GM12865 (cell line): Measurements from ENCODE around the gene ZNF691.
"Not testable (repeated sequence)": the region's sequence is repeated elsewhere in the genome, so short reads cannot be mapped to it uniquely, and the experiment has no call there.

ENCODE experiments used
- DNase-seq: peaks from one replicate; pipeline ENCODE4 v3.0.0; 2010; ENCODE audit warnings: low read depth
- H3K4me3 ChIP-seq: 2 replicates; pipeline ENCODE4 v1.5.1; 2011; ENCODE audit warnings: mild to moderate bottlenecking, low read depth, low read length, control low read depth
- TF ChIP-seq, protein P1 (sequence below): IDR thresholded peaks from 2 replicates; pipeline ENCODE4 v1.5.1; 2011; ENCODE audit warnings: low read length, control low read depth, low read depth, inconsistent platforms; ENCODE audit not compliant: insufficient read depth; ENCODE audit errors: missing control alignments

The ZNF691 gene

DNA sequence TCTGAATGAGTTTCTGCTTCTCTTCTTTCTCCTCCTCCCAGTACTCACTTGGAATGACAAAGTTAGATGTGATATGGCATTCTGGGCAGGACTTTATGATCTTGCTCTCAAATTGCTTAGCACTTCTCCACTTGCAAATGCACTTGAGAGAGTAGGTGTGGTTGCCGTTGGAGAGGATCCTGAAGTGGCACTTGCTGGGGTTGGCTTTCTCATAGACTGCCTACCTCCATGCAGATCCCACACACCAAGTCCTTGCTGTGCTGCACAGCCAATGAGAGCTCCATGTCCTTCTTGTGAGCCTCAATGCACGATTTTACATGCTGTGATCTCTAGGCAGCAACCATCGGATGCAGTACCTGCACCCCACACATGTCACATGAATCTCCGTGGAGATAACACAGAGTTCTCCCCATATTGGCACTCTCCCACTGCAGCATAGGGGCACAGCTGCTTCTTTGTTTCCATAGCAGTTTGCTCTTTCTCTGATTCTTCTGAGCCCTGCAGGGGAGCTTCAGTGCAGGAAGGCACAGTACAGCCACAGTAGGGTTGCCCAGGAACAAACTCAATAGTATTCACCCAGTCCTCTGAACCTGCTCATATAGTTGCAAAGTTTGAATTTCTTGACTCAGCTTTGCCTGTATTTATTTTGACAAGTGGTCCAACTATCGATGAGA is 45.2 kb downstream of the ZNF691 start:
- no peak for DNase-seq
- TF ChIP-seq, protein P1, sequence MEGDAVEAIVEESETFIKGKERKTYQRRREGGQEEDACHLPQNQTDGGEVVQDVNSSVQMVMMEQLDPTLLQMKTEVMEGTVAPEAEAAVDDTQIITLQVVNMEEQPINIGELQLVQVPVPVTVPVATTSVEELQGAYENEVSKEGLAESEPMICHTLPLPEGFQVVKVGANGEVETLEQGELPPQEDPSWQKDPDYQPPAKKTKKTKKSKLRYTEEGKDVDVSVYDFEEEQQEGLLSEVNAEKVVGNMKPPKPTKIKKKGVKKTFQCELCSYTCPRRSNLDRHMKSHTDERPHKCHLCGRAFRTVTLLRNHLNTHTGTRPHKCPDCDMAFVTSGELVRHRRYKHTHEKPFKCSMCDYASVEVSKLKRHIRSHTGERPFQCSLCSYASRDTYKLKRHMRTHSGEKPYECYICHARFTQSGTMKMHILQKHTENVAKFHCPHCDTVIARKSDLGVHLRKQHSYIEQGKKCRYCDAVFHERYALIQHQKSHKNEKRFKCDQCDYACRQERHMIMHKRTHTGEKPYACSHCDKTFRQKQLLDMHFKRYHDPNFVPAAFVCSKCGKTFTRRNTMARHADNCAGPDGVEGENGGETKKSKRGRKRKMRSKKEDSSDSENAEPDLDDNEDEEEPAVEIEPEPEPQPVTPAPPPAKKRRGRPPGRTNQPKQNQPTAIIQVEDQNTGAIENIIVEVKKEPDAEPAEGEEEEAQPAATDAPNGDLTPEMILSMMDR = no peak
- no peak overlapping the region for H3K4me3 ChIP-seq

DNA sequence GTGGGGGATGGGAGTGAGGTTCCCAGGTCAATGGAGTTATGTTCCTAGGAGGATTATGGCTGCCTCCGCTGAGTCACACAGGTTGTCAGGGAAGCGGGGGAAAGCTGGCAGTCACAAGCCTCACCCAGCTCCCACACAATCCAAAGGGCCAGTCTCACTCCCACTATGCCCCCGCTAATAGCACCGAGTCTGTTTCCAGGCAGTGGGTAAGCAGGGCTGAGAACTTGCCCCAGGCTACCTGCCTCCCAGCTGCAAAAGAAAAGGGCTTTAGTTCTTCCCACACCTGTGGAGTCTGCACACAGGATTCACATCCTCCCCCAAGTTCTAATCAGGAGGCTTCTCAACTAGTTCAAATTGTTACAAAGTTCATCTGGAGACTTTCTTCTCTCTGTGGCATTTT is 53.5 kb downstream of the ZNF691 start:
- not testable (repeated sequence) for DNase-seq, H3K4me3 ChIP-seq
